ENCODE data around the gene GTPBP3.
"Not testable (repeated sequence)": the region's sequence is repeated elsewhere in the genome, so short reads cannot be mapped to it uniquely, and the experiment has no call there.

Gene GTPBP3

GRCh38 chr19:17359905-17360800 is 22.8 kb downstream of the GTPBP3 start:
- no peaks in the 10 kb centered on the region for H3K9me3 Mint-ChIP-seq (ENCODE audit: low read depth)
- no peaks in the 10 kb centered on the region for H3K4me1 Mint-ChIP-seq (ENCODE audit: low read depth)
- no peaks in the 10 kb centered on the region for H3K36me3 Mint-ChIP-seq
- peaks cover 2% of the 10 kb centered on the region for H3K27me3 Mint-ChIP-seq
- H3K27ac Mint-ChIP-seq, result no peak overlapping the region
- H3K4me3 Mint-ChIP-seq, result no peak overlapping the region

- H3K4me3 Mint-ChIP-seq; H3K4me1 Mint-ChIP-seq (ENCODE audit: low read depth); H3K9me3 Mint-ChIP-seq (ENCODE audit: low read depth); H3K36me3 Mint-ChIP-seq; H3K27ac Mint-ChIP-seq; H3K27me3 Mint-ChIP-seq: not testable (repeated sequence)
Measured at GRCh38 chr19:17363852-17364605, 26.7 kb downstream of the GTPBP3 start.

DNA sequence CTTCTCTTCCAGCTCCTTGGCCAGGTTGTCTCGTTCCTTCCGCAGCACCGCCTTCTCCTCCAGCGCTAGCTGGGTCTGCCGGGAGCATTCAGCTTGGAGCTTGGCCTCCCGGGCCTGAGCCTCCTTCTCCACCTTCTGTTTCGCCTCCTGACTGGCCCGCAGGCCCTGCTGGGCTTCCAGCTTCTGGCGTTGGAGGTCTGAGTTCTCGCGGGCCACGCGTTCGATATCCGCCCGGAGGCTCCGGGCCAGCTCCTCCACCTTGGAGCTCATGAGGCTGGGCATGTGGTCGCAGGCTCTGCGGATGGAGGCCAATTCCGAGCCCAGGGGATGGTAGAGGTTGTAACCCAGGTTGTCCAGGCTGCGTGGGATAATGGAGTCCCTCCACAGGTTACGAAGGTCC is 28.0 kb downstream of the GTPBP3 start:
- no peaks in the 10 kb centered on the region for H3K36me3 Mint-ChIP-seq
- no peaks in the 10 kb centered on the region for H3K9me3 Mint-ChIP-seq (ENCODE audit: low read depth)
- no peak overlapping the region for H3K27ac Mint-ChIP-seq
- H3K27me3 Mint-ChIP-seq, result peaks cover 5% of the 10 kb centered on the region
- H3K4me3 Mint-ChIP-seq, result no peak overlapping the region
- no peaks in the 10 kb centered on the region for H3K4me1 Mint-ChIP-seq (ENCODE audit: low read depth)

DNA sequence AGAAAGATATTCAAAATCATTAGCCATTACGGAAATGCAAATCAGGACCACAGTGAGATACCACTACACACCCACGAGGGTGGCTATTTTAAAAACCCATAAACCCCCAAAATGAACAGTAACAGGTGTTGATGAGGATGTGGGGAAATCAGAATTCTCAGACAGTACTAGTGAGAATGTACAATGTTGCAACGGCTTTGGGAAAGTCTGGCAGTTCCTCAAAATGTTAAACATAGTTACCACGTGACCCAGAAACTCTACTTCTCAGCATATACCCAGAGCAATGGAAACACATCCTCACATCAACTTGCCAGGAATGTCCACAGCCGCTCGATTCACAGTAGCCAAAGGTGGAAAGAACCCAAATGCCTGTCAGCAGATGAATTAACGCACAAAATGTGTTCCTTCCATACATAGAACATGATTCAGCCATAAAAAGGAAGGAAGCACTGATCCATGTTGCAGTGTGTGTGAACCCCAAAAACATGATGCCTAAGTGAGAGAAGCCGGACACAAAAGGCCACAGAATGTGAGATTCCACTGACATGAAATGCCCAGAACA is 32.8 kb downstream of the GTPBP3 start:
- Mint-ChIP-seq H3K9me3 (ENCODE audit: low read depth) (no peaks in the 10 kb centered on the region), H3K4me3 (no peak overlapping the region), H3K4me1 (ENCODE audit: low read depth) (no peaks in the 10 kb centered on the region), H3K36me3 (no peaks in the 10 kb centered on the region), H3K27ac (no peak overlapping the region), H3K27me3 (peaks cover 3% of the 10 kb centered on the region)

DNA sequence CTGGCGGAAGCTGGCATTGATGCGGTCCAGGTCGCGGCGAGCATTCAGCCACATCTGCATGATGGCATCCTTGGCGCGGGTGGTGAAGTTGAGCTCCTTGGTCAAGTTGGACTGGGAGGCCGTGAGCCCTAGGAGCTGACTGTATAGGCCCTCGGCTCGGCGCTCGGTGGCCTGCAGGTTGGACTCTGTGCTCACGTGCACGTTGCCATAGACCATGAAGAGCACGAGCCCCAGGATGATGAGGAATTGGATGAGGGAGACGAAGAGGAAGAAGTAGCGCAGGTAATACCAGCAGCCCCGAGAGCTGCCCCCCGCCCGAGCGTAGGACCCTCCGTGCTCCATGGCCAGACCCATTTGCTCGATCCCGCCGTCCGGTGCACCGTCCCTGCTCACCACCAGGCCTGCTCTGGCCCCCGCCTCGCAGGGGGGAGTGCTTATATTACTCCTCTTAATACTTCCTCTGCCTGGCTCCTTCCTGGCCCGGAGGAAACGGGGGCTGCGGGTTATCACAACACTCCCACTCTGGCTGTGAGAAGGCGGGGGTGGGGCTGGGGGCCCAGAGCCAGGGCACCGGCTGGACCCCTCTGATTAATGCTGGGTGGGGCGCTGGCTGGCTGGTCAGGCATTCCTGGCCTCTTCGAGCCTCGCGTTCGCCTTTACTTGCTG is 39.7 kb downstream of the GTPBP3 start, which contains the start of gene PLVAP:
Gene PLVAP (minus strand): TSS at position 408 of the 666 bp plus-strand sequence. CDS start 54 bp downstream, at position 354.
- Mint-ChIP-seq H3K27ac (no peak within 1 kb of the TSS), H3K4me1 (ENCODE audit: low read depth) (no peaks in the 10 kb centered on the region), H3K36me3 (peaks cover 3% of the 10 kb centered on the region), H3K27me3 (peaks cover 2% of the 10 kb centered on the region), H3K4me3 (no peak within 1 kb of the TSS), H3K9me3 (ENCODE audit: low read depth) (no peaks in the 10 kb centered on the region)

DNA sequence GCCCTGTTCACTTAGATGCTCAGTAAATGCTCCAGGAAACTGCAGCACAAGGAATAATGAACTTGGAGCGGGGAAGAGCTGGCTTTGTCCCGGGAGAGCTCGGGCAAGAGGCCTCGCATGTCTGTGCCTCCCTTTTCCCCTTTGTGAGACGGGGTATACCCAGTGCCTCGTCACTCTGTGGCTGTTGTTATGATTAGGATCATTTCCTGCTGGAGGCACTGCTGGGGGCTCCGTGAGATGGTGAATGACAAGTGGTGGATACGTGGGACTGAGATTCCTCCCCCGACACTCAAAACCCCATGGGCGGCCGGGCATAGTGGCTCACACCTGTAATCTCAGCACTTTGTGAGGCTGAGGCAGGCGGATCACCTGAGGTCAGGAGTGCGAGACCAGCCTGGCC is 40.9 kb downstream of the GTPBP3 start:
- H3K27ac Mint-ChIP-seq, result no peak overlapping the region
- peaks cover 3% of the 10 kb centered on the region for H3K36me3 Mint-ChIP-seq
- H3K27me3 Mint-ChIP-seq, result peaks cover 2% of the 10 kb centered on the region
- H3K4me1 Mint-ChIP-seq (ENCODE audit: low read depth), result peaks cover 5% of the 10 kb centered on the region
- no peaks in the 10 kb centered on the region for H3K9me3 Mint-ChIP-seq (ENCODE audit: low read depth)
- no peak overlapping the region for H3K4me3 Mint-ChIP-seq

GRCh38 chr19:17379221-17379631 is 41.9 kb downstream of the GTPBP3 start:
- H3K4me3 Mint-ChIP-seq, result no peak overlapping the region
- H3K27ac Mint-ChIP-seq, result no peak overlapping the region
- H3K9me3 Mint-ChIP-seq (ENCODE audit: low read depth), result no peaks in the 10 kb centered on the region
- H3K36me3 Mint-ChIP-seq, result peaks cover 3% of the 10 kb centered on the region
- H3K27me3 Mint-ChIP-seq, result peaks cover 2% of the 10 kb centered on the region
- H3K4me1 Mint-ChIP-seq (ENCODE audit: low read depth), result peaks cover 7% of the 10 kb centered on the region

DNA sequence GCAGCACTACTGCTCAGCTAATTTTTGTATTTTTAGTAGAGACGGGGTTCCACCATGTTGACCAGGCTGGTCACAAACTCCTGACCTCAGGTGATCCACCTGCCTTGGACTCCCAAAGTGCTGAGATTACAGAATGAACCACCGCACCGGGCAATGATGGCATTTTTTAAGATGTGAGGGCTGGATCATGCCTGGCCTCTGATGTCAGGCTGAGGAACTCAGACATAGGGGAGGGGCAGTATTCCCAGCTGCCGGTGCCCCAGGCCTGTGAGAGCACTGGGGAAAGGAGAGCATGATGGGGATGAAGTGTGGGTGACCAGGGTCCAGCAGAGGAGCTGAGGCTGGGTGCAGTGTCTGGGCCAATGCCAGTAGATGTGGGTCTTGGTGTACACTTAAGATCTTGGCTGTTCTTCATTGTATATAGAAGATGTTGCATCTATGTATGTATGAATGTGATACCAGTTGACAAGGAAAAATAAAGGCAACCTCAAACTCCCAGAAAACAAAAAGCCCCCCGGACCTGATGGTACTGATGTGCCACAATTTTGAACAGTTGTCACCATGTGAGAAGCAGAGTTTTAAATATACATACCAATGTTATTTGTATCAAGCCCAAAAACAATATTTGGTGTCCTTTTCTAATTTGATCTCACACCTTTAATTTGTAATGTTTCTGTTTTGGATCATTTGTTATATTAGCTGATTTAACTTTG is 43.2 kb downstream of the GTPBP3 start:
- Mint-ChIP-seq H3K27ac (no peak overlapping the region), H3K9me3 (ENCODE audit: low read depth) (no peaks in the 10 kb centered on the region), H3K4me3 (no peak overlapping the region), H3K36me3 (peaks cover 3% of the 10 kb centered on the region), H3K4me1 (ENCODE audit: low read depth) (peaks cover 7% of the 10 kb centered on the region), H3K27me3 (peaks cover 2% of the 10 kb centered on the region)

- Mint-ChIP-seq H3K4me3 (no peak overlapping the region), H3K9me3 (ENCODE audit: low read depth) (peaks cover 3% of the 10 kb centered on the region), H3K27ac (no peak overlapping the region), H3K27me3 (no peaks in the 10 kb centered on the region), H3K36me3 (no peaks in the 10 kb centered on the region), H3K4me1 (ENCODE audit: low read depth) (peaks cover 10% of the 10 kb centered on the region)
Measured at GRCh38 chr19:17385878-17386611, 48.7 kb downstream of the GTPBP3 start.

- Mint-ChIP-seq H3K36me3 (no peaks in the 10 kb centered on the region), H3K27me3 (no peaks in the 10 kb centered on the region), H3K4me3 (no peak overlapping the region), H3K9me3 (ENCODE audit: low read depth) (peaks cover 3% of the 10 kb centered on the region), H3K27ac (no peak overlapping the region), H3K4me1 (ENCODE audit: low read depth) (peaks cover 12% of the 10 kb centered on the region)
Measured at GRCh38 chr19:17389288-17389687, 51.9 kb downstream of the GTPBP3 start.

DNA sequence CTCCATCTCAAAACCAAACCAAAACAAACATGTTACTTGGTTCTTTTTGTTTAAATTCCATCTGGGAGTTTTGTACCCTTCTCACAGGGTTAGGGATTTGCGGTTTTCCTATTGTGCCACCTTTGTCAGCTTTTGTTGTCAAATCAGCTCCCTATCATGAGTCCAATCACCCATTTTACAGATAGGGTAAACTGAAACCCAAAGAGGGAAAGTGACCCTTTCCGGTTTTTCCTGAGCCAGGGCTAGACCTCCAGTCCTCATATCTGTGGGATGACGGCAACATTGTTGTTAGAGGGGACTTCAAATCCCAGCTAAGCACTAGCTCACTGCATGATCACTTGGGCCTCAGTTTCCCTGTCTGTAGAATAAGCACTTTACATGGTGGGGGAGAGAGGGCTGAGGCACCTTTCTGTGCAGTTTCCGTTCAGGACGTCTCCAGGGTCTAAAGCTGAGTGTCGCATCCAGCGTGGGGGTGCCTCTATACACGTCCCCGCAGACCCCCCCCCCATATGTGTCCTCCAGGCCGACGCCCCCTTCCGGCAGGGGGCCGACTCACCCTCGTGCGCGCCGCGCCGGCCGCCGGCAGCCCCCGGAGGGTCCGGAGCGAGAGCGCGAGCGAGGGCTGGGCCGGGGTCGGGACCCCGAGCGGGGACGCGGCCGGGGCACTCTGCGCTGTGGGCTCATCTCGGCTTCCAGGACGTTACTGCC is 52.8 kb downstream of the GTPBP3 start:
- Mint-ChIP-seq H3K27me3 (no peaks in the 10 kb centered on the region), H3K4me1 (ENCODE audit: low read depth) (peaks cover 15% of the 10 kb centered on the region), H3K4me3 (peak overlapping the region; percentile 91), H3K9me3 (ENCODE audit: low read depth) (peaks cover 3% of the 10 kb centered on the region), H3K27ac (no peak overlapping the region), H3K36me3 (no peaks in the 10 kb centered on the region)

DNA sequence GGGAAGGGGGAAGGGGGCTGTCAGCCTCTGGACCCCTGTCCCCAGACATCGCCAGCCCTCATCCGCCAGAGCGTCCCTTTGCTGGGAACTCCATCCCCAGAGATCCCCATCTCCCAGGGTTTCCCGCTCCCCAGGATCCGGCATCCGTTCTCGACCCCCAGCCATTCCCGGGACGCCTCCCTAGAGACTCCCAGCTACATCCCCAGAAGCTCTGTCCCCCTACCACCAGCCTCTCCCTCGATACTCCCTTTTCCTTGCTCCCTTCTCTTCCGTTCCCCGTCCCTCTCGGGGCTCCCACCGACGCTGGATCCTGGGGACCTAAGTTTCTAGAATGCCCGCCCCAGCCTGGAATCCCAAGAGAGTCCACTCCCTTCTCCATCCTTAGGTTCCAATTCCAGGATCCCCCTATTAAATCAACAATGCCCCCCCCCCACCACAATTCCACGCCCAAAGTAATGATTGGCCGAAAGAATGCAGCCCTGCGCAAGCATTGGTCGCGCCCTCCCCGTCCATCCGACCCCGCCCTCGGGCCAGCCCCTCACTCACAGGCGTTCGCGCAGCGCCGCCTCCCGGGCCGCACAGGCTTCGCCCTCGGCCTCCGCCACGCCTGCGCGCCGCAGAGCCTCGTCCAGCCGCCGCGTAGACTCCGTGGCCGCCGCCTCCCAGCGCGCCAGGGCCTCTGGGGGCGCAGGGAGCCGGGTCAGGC is 53.5 kb downstream of the GTPBP3 start:
- Mint-ChIP-seq H3K27ac (no peak overlapping the region), H3K4me1 (ENCODE audit: low read depth) (peaks cover 19% of the 10 kb centered on the region), H3K9me3 (ENCODE audit: low read depth) (peaks cover 3% of the 10 kb centered on the region), H3K27me3 (no peaks in the 10 kb centered on the region), H3K36me3 (no peaks in the 10 kb centered on the region), H3K4me3 (peak overlapping the region; percentile 91)

Measured in activated naive CD8-positive, alpha-beta T cell (primary cell).